Osteoblast (primary cell): Measurements from ENCODE around the gene HGS. TPM values are rescaled to one million over a fixed set of nuclear protein-coding genes. Genes with fewer than 3 reads are reported as not detected.

ENCODE experiments used
- DNase-seq: peaks from one replicate; pipeline ENCODE4 v3.0.0; 2011; ENCODE audit warnings: low spot score, mixed read lengths; ENCODE audit not compliant: insufficient read length; ENCODE audit errors: missing footprints
- H2AFZ ChIP-seq: 2 replicates; pipeline ENCODE4 v1.6.0; 2011; ENCODE audit warnings: mild to moderate bottlenecking, low read length
- H3K27ac ChIP-seq: 2 replicates; pipeline ENCODE4 v1.5.1; 2011; ENCODE audit warnings: mild to moderate bottlenecking, low read depth, low read length, moderate library complexity
- H3K27me3 ChIP-seq: 2 replicates; pipeline ENCODE4 v1.6.0; 2012; ENCODE audit warnings: mild to moderate bottlenecking, control low read depth, inconsistent platforms, low read length, moderate library complexity; ENCODE audit not compliant: insufficient read depth
- H3K36me3 ChIP-seq: 2 replicates; pipeline ENCODE4 v1.5.1; 2011; ENCODE audit warnings: mild to moderate bottlenecking, low read length, control low read depth, moderate library complexity; ENCODE audit not compliant: insufficient read depth
- H3K4me1 ChIP-seq: 2 replicates; pipeline ENCODE4 v1.5.1; 2011; ENCODE audit warnings: mild to moderate bottlenecking, low read length, control low read depth, moderate library complexity; ENCODE audit not compliant: insufficient read depth
- H3K4me2 ChIP-seq: 2 replicates; pipeline ENCODE4 v1.6.0; 2011; ENCODE audit warnings: mild to moderate bottlenecking, low read length; ENCODE audit not compliant: insufficient read depth
- H3K4me3 ChIP-seq: fragments of 200-600 bp; sonication (generic); 3 replicates; pipeline ENCODE4 v1.5.1; 2012; ENCODE audit warnings: mild to moderate bottlenecking, low read length, inconsistent platforms; ENCODE audit not compliant: insufficient read depth
- H3K79me2 ChIP-seq: 2 replicates; pipeline ENCODE4 v1.6.0; 2012; ENCODE audit warnings: mild to moderate bottlenecking, low read length, control low read depth, inconsistent platforms; ENCODE audit not compliant: insufficient read depth
- H3K9me3 ChIP-seq: 2 replicates; pipeline ENCODE4 v1.5.1; 2011; ENCODE audit warnings: low read depth, low read length, control low read depth
- H4K20me1 ChIP-seq: 2 replicates; pipeline ENCODE4 v1.6.0; 2012; ENCODE audit warnings: mild to moderate bottlenecking, low read length, control low read depth; ENCODE audit not compliant: insufficient read depth
- small RNA-seq: library from RNA; depleted of rRNA; stranded (forward); fragments of <200 nt; gene quantifications from one replicate; pipeline ENCODE3, GENCODE V24; 2012
- total RNA-seq: library from RNA; depleted of rRNA; stranded (reverse); fragments of >200 nt; gene quantifications from 2 replicates; pipeline ENCODE4 v1.2.3, GENCODE V29; 2012
- TF ChIP-seq, protein P1 (sequence below): IDR thresholded peaks from 2 replicates; pipeline ENCODE4 v1.5.1; 2011; ENCODE audit warnings: mild to moderate bottlenecking, low read depth, low read length, moderate library complexity; ENCODE audit errors: extremely low read depth

The HGS gene
- total RNA-seq, 1 donor: 110 TPM

DNA sequence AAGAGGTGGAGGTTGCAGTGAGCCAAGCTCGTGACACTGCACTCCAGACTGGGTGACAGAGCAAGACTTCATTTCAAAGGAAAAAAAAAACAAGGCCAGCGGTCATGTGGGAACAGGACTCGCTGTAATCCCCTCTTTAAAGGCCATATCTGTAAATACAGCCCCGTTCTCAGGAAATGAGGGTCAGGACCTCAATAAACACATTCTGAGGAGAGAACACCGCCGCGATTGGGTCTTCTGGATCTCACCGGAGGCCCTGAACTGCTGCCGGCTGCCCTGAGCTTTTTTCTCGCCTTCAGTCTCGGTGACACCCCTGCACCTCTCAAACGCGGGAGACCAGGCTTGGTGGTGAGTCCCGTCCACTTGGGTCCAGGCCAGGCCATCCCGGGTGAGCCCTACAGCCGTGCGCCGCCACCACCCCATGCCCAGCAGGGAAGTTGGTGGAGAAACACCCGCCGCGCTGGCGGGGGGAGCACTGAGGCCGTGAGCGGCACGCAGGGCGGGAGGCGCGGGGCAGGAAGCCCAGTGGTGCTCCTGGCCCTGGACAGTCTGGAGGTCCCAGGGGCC is 56.7 kb downstream of the HGS start:
- Histone ChIP-seq H3K4me2 (no peak overlapping the region), H3K9me3 (no peaks in the 10 kb centered on the region), H3K27ac (no peak overlapping the region), H3K4me1 (peaks cover 7% of the 10 kb centered on the region), H3K4me3 (no peak overlapping the region), H4K20me1 (no peaks in the 10 kb centered on the region), H3K27me3 (peaks cover 10% of the 10 kb centered on the region), H3K36me3 (no peaks in the 10 kb centered on the region), H2AFZ (no peak overlapping the region), H3K79me2 (no peaks in the 10 kb centered on the region)
- peak; percentile 71 for DNase-seq
- TF ChIP-seq, protein P1, sequence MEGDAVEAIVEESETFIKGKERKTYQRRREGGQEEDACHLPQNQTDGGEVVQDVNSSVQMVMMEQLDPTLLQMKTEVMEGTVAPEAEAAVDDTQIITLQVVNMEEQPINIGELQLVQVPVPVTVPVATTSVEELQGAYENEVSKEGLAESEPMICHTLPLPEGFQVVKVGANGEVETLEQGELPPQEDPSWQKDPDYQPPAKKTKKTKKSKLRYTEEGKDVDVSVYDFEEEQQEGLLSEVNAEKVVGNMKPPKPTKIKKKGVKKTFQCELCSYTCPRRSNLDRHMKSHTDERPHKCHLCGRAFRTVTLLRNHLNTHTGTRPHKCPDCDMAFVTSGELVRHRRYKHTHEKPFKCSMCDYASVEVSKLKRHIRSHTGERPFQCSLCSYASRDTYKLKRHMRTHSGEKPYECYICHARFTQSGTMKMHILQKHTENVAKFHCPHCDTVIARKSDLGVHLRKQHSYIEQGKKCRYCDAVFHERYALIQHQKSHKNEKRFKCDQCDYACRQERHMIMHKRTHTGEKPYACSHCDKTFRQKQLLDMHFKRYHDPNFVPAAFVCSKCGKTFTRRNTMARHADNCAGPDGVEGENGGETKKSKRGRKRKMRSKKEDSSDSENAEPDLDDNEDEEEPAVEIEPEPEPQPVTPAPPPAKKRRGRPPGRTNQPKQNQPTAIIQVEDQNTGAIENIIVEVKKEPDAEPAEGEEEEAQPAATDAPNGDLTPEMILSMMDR: no peak

DNA sequence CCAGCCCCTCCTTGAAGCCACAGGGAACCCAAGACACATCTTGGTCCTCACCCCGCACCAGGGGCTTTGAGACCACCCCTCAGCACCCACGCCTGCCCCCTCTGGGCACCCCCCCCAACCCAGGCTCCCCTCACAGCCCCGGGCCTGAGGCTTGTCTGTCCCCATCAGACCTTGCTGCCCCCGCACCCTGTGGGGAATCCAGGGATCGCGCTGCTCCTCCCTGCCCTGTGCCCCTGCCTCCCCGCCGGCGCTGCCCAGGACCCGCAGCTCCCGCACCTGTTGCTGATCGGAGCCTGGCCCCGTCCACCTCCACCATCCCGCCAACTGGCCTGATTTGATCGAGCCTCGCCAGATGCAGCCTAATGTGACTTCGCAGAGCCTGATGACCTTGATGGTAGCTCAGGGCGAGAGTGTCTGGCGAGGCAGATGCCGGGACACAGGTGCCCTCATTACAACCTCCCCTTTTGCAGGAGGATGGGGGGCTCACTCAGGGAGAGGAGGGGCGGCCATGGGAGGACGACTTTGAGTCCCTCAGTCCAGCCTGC is 57.3 kb downstream of the HGS start:
- Histone ChIP-seq H3K9me3 (no peaks in the 10 kb centered on the region), H3K27ac (no peak overlapping the region), H3K4me1 (peaks cover under 1% of the 10 kb centered on the region), H3K4me2 (no peak overlapping the region), H3K27me3 (peaks cover 10% of the 10 kb centered on the region), H3K4me3 (no peak overlapping the region), H2AFZ (no peak overlapping the region), H4K20me1 (no peaks in the 10 kb centered on the region), H3K36me3 (no peaks in the 10 kb centered on the region), H3K79me2 (no peaks in the 10 kb centered on the region)
- DNase-seq: peak; percentile 88
- TF ChIP-seq, protein P1: no peak

DNA sequence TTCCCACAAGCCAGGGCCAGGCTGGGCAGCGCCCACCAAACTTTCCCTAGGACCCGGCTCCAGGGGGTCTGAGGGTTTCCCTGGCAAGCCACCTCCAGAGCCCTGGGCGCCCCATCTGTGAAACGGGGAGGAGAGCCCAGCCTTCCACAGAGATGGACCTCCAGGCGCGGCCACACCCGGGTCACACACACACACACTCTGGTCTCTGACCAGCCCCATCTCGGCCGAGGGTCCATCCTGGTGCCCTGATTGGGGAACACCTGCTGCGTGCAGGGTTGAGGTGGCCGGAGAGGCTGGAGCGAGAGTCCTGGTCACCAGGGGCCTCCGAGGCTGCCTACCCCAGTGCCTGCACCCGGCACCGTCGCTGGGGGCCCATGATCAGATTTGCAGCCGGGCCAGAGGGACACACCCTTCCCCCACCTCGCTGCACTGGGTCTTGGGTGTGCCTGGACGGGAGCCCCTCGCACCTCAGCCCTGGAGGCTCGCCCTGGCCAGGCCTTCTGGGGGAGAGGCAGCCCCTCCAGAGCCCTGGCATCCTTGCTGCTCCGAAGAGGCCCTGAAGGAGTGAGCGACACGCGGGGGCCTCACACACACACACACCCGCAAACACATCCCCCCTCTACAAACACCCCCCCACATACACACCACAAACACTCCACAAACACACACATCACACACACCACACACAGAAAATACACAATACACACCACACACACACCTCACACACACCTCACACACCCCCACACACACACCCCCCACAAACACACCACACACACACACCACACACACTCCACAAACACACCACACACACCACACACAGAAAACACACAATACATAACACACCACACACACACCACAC is 58.0 kb downstream of the HGS start:
- no peaks in the 10 kb centered on the region for H3K36me3 ChIP-seq
- TF ChIP-seq, protein P1: no peak
- no peak overlapping the region for H3K27ac ChIP-seq
- H3K9me3 ChIP-seq: no peaks in the 10 kb centered on the region
- no peak overlapping the region for H3K4me3 ChIP-seq
- H3K27me3 ChIP-seq: peaks cover 10% of the 10 kb centered on the region
- H3K4me2 ChIP-seq: no peak overlapping the region
- H3K4me1 ChIP-seq: no peaks in the 10 kb centered on the region
- peak; percentile 74 for DNase-seq
- H4K20me1 ChIP-seq: no peaks in the 10 kb centered on the region
- no peak overlapping the region for H2AFZ ChIP-seq
- H3K79me2 ChIP-seq: no peaks in the 10 kb centered on the region

Small RNAs within 50 kb of the gene (small RNA-seq; reads per million reads assigned to genes)
- gene MIR6786: not detected

Other genes starting within 250 kb of the HGS start
- 10,373 and 13,273 TPM in 2 replicates for gene ACTG1, start 171.2 kb upstream of the HGS start, total RNA-seq
- 2.9 and 5.1 TPM in 2 replicates for gene FSCN2, start 155.6 kb upstream of the HGS start, total RNA-seq
- 43.0 and 44.5 TPM in 2 replicates for gene FAAP100, start 131.7 kb upstream of the HGS start, total RNA-seq
- 97.8 and 118 TPM in 2 replicates for gene NPLOC4, start 46.9 kb upstream of the HGS start, total RNA-seq
- 2.9 and 11.5 TPM in 2 replicates for gene TSPAN10, start 46.8 kb upstream of the HGS start, total RNA-seq
- not detected in 2 replicates for gene PDE6G, start 27.5 kb upstream of the HGS start, total RNA-seq
- 21.0 and 21.5 TPM in 2 replicates for gene OXLD1, start 17.4 kb upstream of the HGS start, total RNA-seq
- gene CCDC137, start 17.3 kb upstream of the HGS start, total RNA-seq: 4.7 and 5.6 TPM in 2 replicates
- 24.5 and 26.1 TPM in 2 replicates for gene ARL16, start 214 bp upstream of the HGS start, total RNA-seq
- gene MRPL12, start 19.4 kb downstream of the HGS start, total RNA-seq: 6.2 and 8.8 TPM in 2 replicates
- gene SLC25A10, start 28.3 kb downstream of the HGS start, total RNA-seq: 7.6 and 8.3 TPM in 2 replicates
- gene GCGR, start 120.1 kb downstream of the HGS start, total RNA-seq: under 0.01 TPM in 1 of 2 replicates, not detected in the other
- 136 and 163 TPM in 2 replicates for gene MCRIP1, start 149.3 kb downstream of the HGS start, total RNA-seq
- not detected in 2 replicates for gene PPP1R27, start 151.0 kb downstream of the HGS start, total RNA-seq
- 1,119 and 1,240 TPM in 2 replicates for gene P4HB, start 176.5 kb downstream of the HGS start, total RNA-seq
- 120 and 133 TPM in 2 replicates for gene ARHGDIA, start 187.3 kb downstream of the HGS start, total RNA-seq
- gene ALYREF, start 207.6 kb downstream of the HGS start, total RNA-seq: 58.0 and 60.1 TPM in 2 replicates
- 105 and 123 TPM in 2 replicates for gene ANAPC11, start 207.7 kb downstream of the HGS start, total RNA-seq
- gene NPB, start 218.2 kb downstream of the HGS start, total RNA-seq: under 0.01 TPM in 1 of 2 replicates, not detected in the other
- 61.6 and 67.0 TPM in 2 replicates for gene PCYT2, start 227.4 kb downstream of the HGS start, total RNA-seq
- 15.0 and 22.1 TPM in 2 replicates for gene SIRT7, start 234.2 kb downstream of the HGS start, total RNA-seq
- gene MAFG, start 243.7 kb downstream of the HGS start, total RNA-seq: 27.1 and 32.6 TPM in 2 replicates